ENCODE data around the gene INPP5E.

Gene INPP5E

DNA sequence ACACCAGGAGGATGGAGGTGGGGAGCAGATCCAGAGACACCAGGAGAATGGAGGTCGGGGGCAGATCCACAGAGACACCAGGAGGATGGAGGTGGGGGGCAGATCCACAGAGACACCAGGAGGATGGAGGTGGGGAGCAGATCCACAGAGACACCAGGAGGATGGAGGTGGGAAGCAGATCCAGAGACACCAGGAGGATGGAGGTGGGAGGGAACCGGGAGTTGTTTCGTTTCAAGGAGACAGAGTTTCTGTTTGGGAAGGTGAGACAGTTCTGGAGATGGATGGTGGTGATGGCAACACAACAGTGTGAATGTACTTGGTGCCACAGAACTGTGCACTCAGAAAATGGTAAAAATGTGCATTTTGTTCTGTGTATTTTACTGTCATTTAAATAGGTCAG lies 9.0 kb upstream of the INPP5E start:
- Histone ChIP-seq H3K36me3 (replicated peaks; ENCODE audit: insufficient read depth, low read length) (peaks cover 4% of the 10 kb centered on the region; the same call in 1 of the 2 replicates), H3K27ac (ENCODE audit: low read length) (no peak overlapping the region), H3K27me3 (replicated peaks; ENCODE audit: insufficient read depth, low read length) (no peaks in the 10 kb centered on the region), H3K9me3 (replicated peaks; ENCODE audit: insufficient read depth, low read length) (no peaks in the 10 kb centered on the region), H2AFZ (ENCODE audit: low read length) (no peak overlapping the region), H3K79me2 (ENCODE audit: low read length) (no peaks in the 10 kb centered on the region), H3F3A (ENCODE audit: insufficient read depth, low read length) (no peaks in the 10 kb centered on the region), H3K4me2 (ENCODE audit: low read depth, low read length) (no peak overlapping the region), H3K9me2 (replicated peaks; ENCODE audit: insufficient read depth, low read length) (no peaks in the 10 kb centered on the region), H3K4me3 (ENCODE audit: low read length) (no peak overlapping the region), H3K9ac (ENCODE audit: low read length) (no peak overlapping the region), H3K4me1 (ENCODE audit: low read length) (no peaks in the 10 kb centered on the region), H4K20me1 (ENCODE audit: insufficient read depth, low read length) (no peaks in the 10 kb centered on the region)
- no peak for DNase-seq
- TF ChIP-seq EZH2phosphoT487 (IDR thresholded peaks at IDR 0.05; ENCODE audit: low read length): no peak
- TF ChIP-seq, protein P1, sequence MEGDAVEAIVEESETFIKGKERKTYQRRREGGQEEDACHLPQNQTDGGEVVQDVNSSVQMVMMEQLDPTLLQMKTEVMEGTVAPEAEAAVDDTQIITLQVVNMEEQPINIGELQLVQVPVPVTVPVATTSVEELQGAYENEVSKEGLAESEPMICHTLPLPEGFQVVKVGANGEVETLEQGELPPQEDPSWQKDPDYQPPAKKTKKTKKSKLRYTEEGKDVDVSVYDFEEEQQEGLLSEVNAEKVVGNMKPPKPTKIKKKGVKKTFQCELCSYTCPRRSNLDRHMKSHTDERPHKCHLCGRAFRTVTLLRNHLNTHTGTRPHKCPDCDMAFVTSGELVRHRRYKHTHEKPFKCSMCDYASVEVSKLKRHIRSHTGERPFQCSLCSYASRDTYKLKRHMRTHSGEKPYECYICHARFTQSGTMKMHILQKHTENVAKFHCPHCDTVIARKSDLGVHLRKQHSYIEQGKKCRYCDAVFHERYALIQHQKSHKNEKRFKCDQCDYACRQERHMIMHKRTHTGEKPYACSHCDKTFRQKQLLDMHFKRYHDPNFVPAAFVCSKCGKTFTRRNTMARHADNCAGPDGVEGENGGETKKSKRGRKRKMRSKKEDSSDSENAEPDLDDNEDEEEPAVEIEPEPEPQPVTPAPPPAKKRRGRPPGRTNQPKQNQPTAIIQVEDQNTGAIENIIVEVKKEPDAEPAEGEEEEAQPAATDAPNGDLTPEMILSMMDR (IDR thresholded peaks at IDR 0.05; ENCODE audit: low read length): no peak
- no peak for TF ChIP-seq EZH2 (optimal IDR thresholded peaks at IDR 0.05; ENCODE audit: low read depth, low read length)

DNA sequence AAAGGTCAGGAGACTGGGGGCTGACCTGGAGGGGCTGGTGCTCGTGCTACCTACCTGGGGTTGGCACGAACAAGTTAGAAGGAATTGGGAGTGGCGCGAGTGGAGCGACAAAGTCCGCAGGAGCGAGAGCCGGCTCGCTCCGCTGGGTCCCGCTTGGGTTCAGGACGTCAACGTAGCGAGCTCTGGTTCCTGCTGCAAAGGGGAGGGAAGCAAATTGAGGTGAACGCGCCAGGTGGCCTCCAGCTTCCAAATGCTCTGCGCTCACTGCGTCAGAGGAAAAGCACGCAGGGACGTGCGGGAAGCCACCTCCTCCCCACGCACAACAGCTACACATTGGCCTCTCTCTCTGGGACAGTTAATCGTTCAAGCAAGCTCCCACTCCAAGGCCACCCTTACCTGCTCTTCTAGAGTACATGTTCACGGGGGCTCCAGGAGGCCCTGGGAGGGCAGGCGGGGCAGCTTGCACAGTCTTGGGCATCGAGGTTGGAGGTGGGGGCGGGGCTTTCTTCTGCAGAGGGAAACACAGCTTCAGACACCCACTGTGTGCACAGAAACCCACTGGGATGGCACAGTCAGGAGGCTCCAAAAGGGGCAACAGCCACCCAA lies 7.6 kb upstream of the INPP5E start:
- no peak for DNase-seq
- no peak overlapping the region for H3K4me3 ChIP-seq (ENCODE audit: low read length)
- H3K27ac ChIP-seq (ENCODE audit: low read length): no peak overlapping the region
- no peaks in the 10 kb centered on the region for H3K27me3 ChIP-seq (replicated peaks; ENCODE audit: insufficient read depth, low read length)
- TF ChIP-seq, protein P1 (IDR thresholded peaks at IDR 0.05; ENCODE audit: low read length): no peak
- TF ChIP-seq EZH2 (optimal IDR thresholded peaks at IDR 0.05; ENCODE audit: low read depth, low read length) (no peak), EZH2phosphoT487 (IDR thresholded peaks at IDR 0.05; ENCODE audit: low read length) (no peak)
- H3K4me2 ChIP-seq (ENCODE audit: low read depth, low read length): no peak overlapping the region
- peaks cover 4% of the 10 kb centered on the region; the same call in 1 of the 2 replicates for H3K36me3 ChIP-seq (replicated peaks; ENCODE audit: insufficient read depth, low read length)
- H4K20me1 ChIP-seq (ENCODE audit: insufficient read depth, low read length): no peaks in the 10 kb centered on the region
- no peak overlapping the region for H3K9ac ChIP-seq (ENCODE audit: low read length)
- no peaks in the 10 kb centered on the region for H3K79me2 ChIP-seq (ENCODE audit: low read length)
- no peak overlapping the region for H2AFZ ChIP-seq (ENCODE audit: low read length)
- H3K4me1 ChIP-seq (ENCODE audit: low read length): no peaks in the 10 kb centered on the region
- H3K9me2 ChIP-seq (replicated peaks; ENCODE audit: insufficient read depth, low read length): no peaks in the 10 kb centered on the region
- H3K9me3 ChIP-seq (replicated peaks; ENCODE audit: insufficient read depth, low read length): no peaks in the 10 kb centered on the region
- no peaks in the 10 kb centered on the region for H3F3A ChIP-seq (ENCODE audit: insufficient read depth, low read length)

DNA sequence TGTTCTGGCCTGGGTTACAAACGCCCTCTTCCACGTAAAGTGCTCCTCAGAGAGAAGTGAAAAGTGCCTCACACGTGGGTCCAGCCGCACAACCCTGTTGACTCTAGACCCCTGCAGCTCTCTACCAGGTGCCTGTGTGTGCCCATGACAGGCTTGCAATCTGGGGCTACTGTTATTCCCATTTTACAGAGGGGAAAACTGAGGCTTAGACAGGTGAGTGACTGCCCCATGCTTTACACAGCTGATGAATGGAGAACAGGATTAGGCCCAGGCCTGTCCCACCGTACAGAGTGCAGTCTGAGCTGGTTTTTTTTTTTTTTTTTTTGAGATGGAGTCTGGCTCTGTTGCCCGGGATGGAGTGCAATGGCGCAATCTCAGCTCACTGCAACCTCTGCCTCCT lies 6.2 kb upstream of the INPP5E start:
- H3K9me2 ChIP-seq (replicated peaks; ENCODE audit: insufficient read depth, low read length): no peaks in the 10 kb centered on the region

More for the DNA sequence above, 6.2 kb upstream of the INPP5E start:
- TF ChIP-seq EZH2phosphoT487 (IDR thresholded peaks at IDR 0.05; ENCODE audit: low read length): no peak
- no peak for TF ChIP-seq EZH2 (optimal IDR thresholded peaks at IDR 0.05; ENCODE audit: low read depth, low read length)
- TF ChIP-seq, protein P1 (IDR thresholded peaks at IDR 0.05; ENCODE audit: low read length): no peak
- no peaks in the 10 kb centered on the region for H3K36me3 ChIP-seq (replicated peaks; ENCODE audit: insufficient read depth, low read length)
- no peak overlapping the region for H2AFZ ChIP-seq (ENCODE audit: low read length)
- H3F3A ChIP-seq (ENCODE audit: insufficient read depth, low read length): peaks cover 1% of the 10 kb centered on the region; the same call in 1 of the 2 replicates
- no peak for DNase-seq
- H4K20me1 ChIP-seq (ENCODE audit: insufficient read depth, low read length): no peaks in the 10 kb centered on the region
- no peak overlapping the region for H3K27ac ChIP-seq (ENCODE audit: low read length)
- no peaks in the 10 kb centered on the region for H3K79me2 ChIP-seq (ENCODE audit: low read length)
- no peaks in the 10 kb centered on the region for H3K4me1 ChIP-seq (ENCODE audit: low read length)
- H3K9ac ChIP-seq (ENCODE audit: low read length): no peak overlapping the region
- H3K9me3 ChIP-seq (replicated peaks; ENCODE audit: insufficient read depth, low read length): no peaks in the 10 kb centered on the region
- H3K4me2 ChIP-seq (ENCODE audit: low read depth, low read length): no peak overlapping the region
- H3K4me3 ChIP-seq (ENCODE audit: low read length): no peak overlapping the region
- H3K27me3 ChIP-seq (replicated peaks; ENCODE audit: insufficient read depth, low read length): no peaks in the 10 kb centered on the region

Measured in MM.1S (cell line).